ENCODE results near the gene GCNT1.

Gene GCNT1

GRCh38 chr9:76510446-76510845 is 51.5 kb downstream of the GCNT1 start:
- Histone ChIP-seq H3K79me2 (ENCODE audit: insufficient read depth, low read length) (peaks cover 15% of the 10 kb centered on the region), H3K36me3 (ENCODE audit: insufficient read depth, low read length) (peaks cover 20% of the 10 kb centered on the region), H3F3A (ENCODE audit: low read depth) (peaks cover 4% of the 10 kb centered on the region; the same call in 1 of the 2 replicates), H3K27me3 (ENCODE audit: insufficient read depth, low read length, poor library complexity, severe bottlenecking) (no peaks in the 10 kb centered on the region), H3K4me1 (ENCODE audit: insufficient read depth, low read length, poor library complexity, severe bottlenecking) (no peaks in the 10 kb centered on the region), H2AFZ (ENCODE audit: low read length) (no peak overlapping the region), H3K9me2 (replicated peaks; ENCODE audit: low read depth, low read length) (no peaks in the 10 kb centered on the region), H3K4me2 (ENCODE audit: low read depth, low read length, poor library complexity, severe bottlenecking) (no peak overlapping the region), H3K9me3 (ENCODE audit: insufficient read depth, low read depth, low read length) (peaks cover 6% of the 10 kb centered on the region; the same call in 1 of the 2 replicates), H4K20me1 (ENCODE audit: insufficient read depth, low read length, poor library complexity, severe bottlenecking) (peaks cover 15% of the 10 kb centered on the region), H3K4me3 (ENCODE audit: low read length, poor library complexity, severe bottlenecking) (no peak overlapping the region), H3K9ac (ENCODE audit: low read depth, low read length, poor library complexity, severe bottlenecking) (no peak overlapping the region)
- TF ChIP-seq CTCF (conservative IDR thresholded peaks at IDR 0.05; ENCODE audit: low read length) (no peak), EZH2phosphoT487 (IDR thresholded peaks at IDR 0.05; ENCODE audit: borderline replicate concordance) (no peak)

GRCh38 chr9:76512826-76513225 is 53.8 kb downstream of the GCNT1 start:
- H3K9me3 ChIP-seq (ENCODE audit: insufficient read depth, low read depth, low read length): peaks cover 6% of the 10 kb centered on the region; the same call in 1 of the 2 replicates
- H3F3A ChIP-seq (ENCODE audit: low read depth): peaks cover 4% of the 10 kb centered on the region; the same call in 1 of the 2 replicates
- no peak for TF ChIP-seq CTCF (conservative IDR thresholded peaks at IDR 0.05; ENCODE audit: low read length)
- TF ChIP-seq EZH2phosphoT487 (IDR thresholded peaks at IDR 0.05; ENCODE audit: borderline replicate concordance): no peak
- no peaks in the 10 kb centered on the region; the same call in 1 of the 2 replicates for H3K79me2 ChIP-seq (ENCODE audit: insufficient read depth, low read length)
- H3K27me3 ChIP-seq (ENCODE audit: insufficient read depth, low read length, poor library complexity, severe bottlenecking): no peaks in the 10 kb centered on the region
- H3K36me3 ChIP-seq (ENCODE audit: insufficient read depth, low read length): no peaks in the 10 kb centered on the region
- peaks cover 21% of the 10 kb centered on the region for H3K4me1 ChIP-seq (ENCODE audit: insufficient read depth, low read length, poor library complexity, severe bottlenecking)
- H4K20me1 ChIP-seq (ENCODE audit: insufficient read depth, low read length, poor library complexity, severe bottlenecking): no peaks in the 10 kb centered on the region
- H3K9me2 ChIP-seq (replicated peaks; ENCODE audit: low read depth, low read length): no peaks in the 10 kb centered on the region
- H3K4me3 ChIP-seq (ENCODE audit: low read length, poor library complexity, severe bottlenecking): no peak overlapping the region
- no peak overlapping the region for H3K9ac ChIP-seq (ENCODE audit: low read depth, low read length, poor library complexity, severe bottlenecking)
- H3K4me2 ChIP-seq (ENCODE audit: low read depth, low read length, poor library complexity, severe bottlenecking): no peak overlapping the region
- no peak overlapping the region for H2AFZ ChIP-seq (ENCODE audit: low read length)

- Histone ChIP-seq H2AFZ (ENCODE audit: low read length) (no peak overlapping the region), H4K20me1 (ENCODE audit: insufficient read depth, low read length, poor library complexity, severe bottlenecking) (no peaks in the 10 kb centered on the region), H3K9me2 (replicated peaks; ENCODE audit: low read depth, low read length) (no peaks in the 10 kb centered on the region), H3K36me3 (ENCODE audit: insufficient read depth, low read length) (no peaks in the 10 kb centered on the region), H3K4me1 (ENCODE audit: insufficient read depth, low read length, poor library complexity, severe bottlenecking) (peaks cover 21% of the 10 kb centered on the region), H3K4me3 (ENCODE audit: low read length, poor library complexity, severe bottlenecking) (no peak overlapping the region), H3K4me2 (ENCODE audit: low read depth, low read length, poor library complexity, severe bottlenecking) (peak overlapping the region; percentile 21), H3K79me2 (ENCODE audit: insufficient read depth, low read length) (no peaks in the 10 kb centered on the region), H3K27me3 (ENCODE audit: insufficient read depth, low read length, poor library complexity, severe bottlenecking) (no peaks in the 10 kb centered on the region), H3F3A (ENCODE audit: low read depth) (no peaks in the 10 kb centered on the region), H3K9me3 (ENCODE audit: insufficient read depth, low read depth, low read length) (peaks cover 6% of the 10 kb centered on the region; the same call in 1 of the 2 replicates), H3K9ac (ENCODE audit: low read depth, low read length, poor library complexity, severe bottlenecking) (no peak overlapping the region)
- TF ChIP-seq EZH2phosphoT487 (IDR thresholded peaks at IDR 0.05; ENCODE audit: borderline replicate concordance) (no peak), CTCF (conservative IDR thresholded peaks at IDR 0.05; ENCODE audit: low read length) (no peak)
Observed at GRCh38 chr9:76516350-76516749, 57.4 kb downstream of the GCNT1 start.
